Upper lobe of left lung (tissue), 4 donors: Measurements from ENCODE around the gene UNC5A.

Experiments
- CTCF ChIP-seq, 6 experiments: fragments of 450-650 bp in 4 of 6; fragments of 200-600 bp in 2 of 6; sonication (generic) in 2 of 6; IDR thresholded peaks; one replicate each; pipeline ENCODE4 v1.5.1; 2016 to 2019; ENCODE audit warnings: antibody characterized with exemption in 6 of 6
- EP300 ChIP-seq, 4 donors: sonication (generic); formaldehyde crosslinking; IDR thresholded peaks; one replicate each; pipeline ENCODE4 v1.5.1; 2017; ENCODE audit warnings: antibody characterized with exemption in 4 of 4, control low read depth in 2 of 4
- POLR2A ChIP-seq, 4 donors: fragments of 450-650 bp; IDR thresholded peaks; one replicate each; pipeline ENCODE4 v1.5.1; 2016 to 2017; ENCODE audit warnings: antibody characterized with exemption in 4 of 4, mild to moderate bottlenecking in 2 of 4
- POLR2AphosphoS5 ChIP-seq, 2 donors: sonication (generic); formaldehyde crosslinking; IDR thresholded peaks; one replicate each; pipeline ENCODE4 v1.5.1; 2017; ENCODE audit warnings: antibody characterized with exemption in 2 of 2

GRCh38 chr5:176887252-176887849 is 77.0 kb downstream of the UNC5A start:
- TF ChIP-seq POLR2A (IDR thresholded peaks at IDR 0.05) (no peak), EP300 (IDR thresholded peaks at IDR 0.05) (no peak), CTCF (IDR thresholded peaks at IDR 0.05) (no peak), POLR2AphosphoS5 (IDR thresholded peaks at IDR 0.05) (no peak)
